Keratinocyte (primary cell): ENCODE measurements around the gene TESK1. TPM values are rescaled to one million over a fixed set of nuclear protein-coding genes. Genes with fewer than 3 reads are reported as not detected.

Source experiments
- DNase-seq: peaks from one replicate; pipeline ENCODE4 v3.0.0-alpha.2; 2011; ENCODE audit warnings: low read depth, missing footprints, low spot score
- FAIRE-seq: peaks from 2 replicates; lab custom pipeline; 2011; peaks lifted over from hg19 to GRCh38; lab: Jason Lieb, UNC
- H2AFZ ChIP-seq: 2 replicates; pipeline ENCODE4 v1.6.0; 2012; ENCODE audit warnings: low read length, control low read depth, inconsistent platforms; ENCODE audit not compliant: control insufficient read depth
- H3K27ac ChIP-seq: 2 replicates; pipeline ENCODE4 v1.5.1; 2011; ENCODE audit warnings: low read length; ENCODE audit not compliant: control insufficient read depth, insufficient read depth
- H3K27me3 ChIP-seq: 3 replicates; pipeline ENCODE4 v1.6.0; 2011; ENCODE audit warnings: low read length; ENCODE audit not compliant: control insufficient read depth, insufficient read depth; ENCODE audit errors: extremely low read depth
- H3K36me3 ChIP-seq, 2 experiments: 2 replicates in 1 of 2; 3 replicates in 1 of 2; pipeline ENCODE4 v1.5.1; 2011; ENCODE audit warnings: low read length in 2 of 2, mild to moderate bottlenecking in 1 of 2; ENCODE audit not compliant: control insufficient read depth in 2 of 2, insufficient read depth in 2 of 2; ENCODE audit errors: extremely low read depth in 1 of 2
- H3K4me1 ChIP-seq: 3 replicates; pipeline ENCODE4 v1.5.1; 2011; ENCODE audit warnings: low read length; ENCODE audit not compliant: control insufficient read depth, insufficient read depth; ENCODE audit errors: extremely low read depth
- H3K4me2 ChIP-seq: 3 replicates; pipeline ENCODE4 v1.6.0; 2011; ENCODE audit warnings: low read depth, low read length; ENCODE audit not compliant: control insufficient read depth, insufficient read depth; ENCODE audit errors: extremely low read depth
- H3K4me3 ChIP-seq, 3 experiments: fragments of 200-600 bp in 1 of 3; sonication (generic) in 1 of 3; 2 replicates in 2 of 3; 3 replicates in 1 of 3; pipeline ENCODE4 v1.5.1; 2011 to 2016; ENCODE audit warnings: low read length in 3 of 3, mild to moderate bottlenecking in 3 of 3, control low read depth in 2 of 3, inconsistent platforms in 1 of 3, low read depth in 1 of 3, mixed read lengths in 1 of 3, mixed run types in 1 of 3, moderate library complexity in 1 of 3; ENCODE audit not compliant: control insufficient read depth in 2 of 3, insufficient read depth in 2 of 3; ENCODE audit errors: extremely low read depth in 1 of 3
- H3K79me2 ChIP-seq: 2 replicates; pipeline ENCODE4 v1.6.0; 2012; ENCODE audit warnings: low read length; ENCODE audit not compliant: control insufficient read depth, insufficient read depth
- H3K9ac ChIP-seq: 3 replicates; pipeline ENCODE4 v1.6.0; 2011; ENCODE audit warnings: low read length; ENCODE audit not compliant: control insufficient read depth, insufficient read depth; ENCODE audit errors: extremely low read depth
- H3K9me1 ChIP-seq: 3 replicates; pipeline ENCODE4 v1.6.0; 2011; ENCODE audit warnings: low read length; ENCODE audit not compliant: control insufficient read depth, insufficient read depth; ENCODE audit errors: extremely low read depth
- H3K9me3 ChIP-seq: 2 replicates; pipeline ENCODE4 v1.5.1; 2012; ENCODE audit warnings: low read depth, low read length; ENCODE audit not compliant: control insufficient read depth
- H4K20me1 ChIP-seq: 3 replicates; pipeline ENCODE4 v1.6.0; 2011; ENCODE audit warnings: low read length; ENCODE audit not compliant: control insufficient read depth, insufficient read depth; ENCODE audit errors: extremely low read depth
- CTCF ChIP-seq, 3 experiments: IDR thresholded peaks in 1 of 3; conservative IDR thresholded peaks in 1 of 3; optimal IDR thresholded peaks in 1 of 3; 2 replicates in 2 of 3; 3 replicates in 1 of 3; pipeline versions ENCODE3 to v1.5.1; 2011; ENCODE audit warnings: low read length in 3 of 3, mild to moderate bottlenecking in 3 of 3, moderate library complexity in 2 of 3, control low read depth in 1 of 3, inconsistent platforms in 1 of 3; ENCODE audit not compliant: insufficient read depth in 2 of 3; ENCODE audit errors: extremely low read depth in 1 of 3
- EZH2 ChIP-seq: IDR thresholded peaks from one replicate; pipeline ENCODE4 v1.6.1; 2012; ENCODE audit warnings: inconsistent platforms, mild to moderate bottlenecking, low read length, moderate library complexity
- dilution Hi-C: fragments of 300-500 bp; cut with MboI; formaldehyde crosslinking; loops from one replicate; pipeline ENCODE4 v1.7.0; 2020; ENCODE audit warnings: low sequenced_read_pairs; ENCODE audit not compliant: extremely low pct_ligation_motif_present
- polyA plus RNA-seq, 5 experiments: library from polyadenylated mRNA; depleted of rRNA in 3 of 5; stranded (reverse) in 3 of 5; stranded (forward) in 1 of 5; unstranded in 1 of 5; fragments of >200 nt; gene quantifications; 1 replicate in 1 of 5; 2 replicates in 3 of 5; 3 replicates in 1 of 5; pipeline versions ENCODE4 v1.2.1 to v1.2.3, GENCODE V29; 2011 to 2012; ENCODE audit warnings: missing spikeins in 2 of 5, low read depth in 1 of 5, low replicate concordance in 1 of 5

The TESK1 gene
- polyA plus RNA-seq, 1 donor (not counting 4 experiments of a cell fraction or from before 2014, with no cell fraction given), result 11.2 TPM

- no peak overlapping the region for H3K4me3 ChIP-seq
- no peak for DNase-seq
- FAIRE-seq, result no peak
- no peaks in the 10 kb centered on the region for H3K36me3 ChIP-seq
- no peaks in the 10 kb centered on the region for H3K9me3 ChIP-seq
- no peaks in the 10 kb centered on the region for H3K79me2 ChIP-seq
- H3K27me3 ChIP-seq, result peaks cover 25% of the 10 kb centered on the region
- dilution Hi-C loops, result no loop called here
- H3K9ac ChIP-seq, result no peak overlapping the region
- no peak overlapping the region for H2AFZ ChIP-seq
- no peaks in the 10 kb centered on the region for H3K9me1 ChIP-seq
- H3K4me2 ChIP-seq, result no peak overlapping the region
- H4K20me1 ChIP-seq, result no peaks in the 10 kb centered on the region
- no peak for TF ChIP-seq CTCF (optimal IDR thresholded peaks at IDR 0.05 in 1 of 3, IDR thresholded peaks at IDR 0.05 in 1 of 3, conservative IDR thresholded peaks at IDR 0.05 in 1 of 3; ENCODE audit: extremely low read depth in 1 of 3, insufficient read depth in 2 of 3, low read length in 3 of 3)
- TF ChIP-seq EZH2, result no peak
- H3K27ac ChIP-seq, result no peak overlapping the region
- no peaks in the 10 kb centered on the region for H3K4me1 ChIP-seq
Observed at GRCh38 chr9:35618854-35619799, 14.1 kb downstream of the TESK1 start.

GRCh38 chr9:35619800-35620158 is 14.7 kb downstream of the TESK1 start:
- no peaks in the 10 kb centered on the region for H3K9me3 ChIP-seq
- no peak overlapping the region for H3K4me3 ChIP-seq
- no peaks in the 10 kb centered on the region for H3K4me1 ChIP-seq
- no peak overlapping the region for H3K27ac ChIP-seq
- H4K20me1 ChIP-seq, result no peaks in the 10 kb centered on the region
- no peaks in the 10 kb centered on the region for H3K36me3 ChIP-seq
- H3K79me2 ChIP-seq, result no peaks in the 10 kb centered on the region
- H3K9me1 ChIP-seq, result no peaks in the 10 kb centered on the region
- no peak for DNase-seq
- dilution Hi-C loops, result no loop called here
- FAIRE-seq, result no peak
- H3K27me3 ChIP-seq, result peaks cover 25% of the 10 kb centered on the region
- no peak overlapping the region for H3K9ac ChIP-seq
- TF ChIP-seq CTCF (optimal IDR thresholded peaks at IDR 0.05 in 1 of 3, IDR thresholded peaks at IDR 0.05 in 1 of 3, conservative IDR thresholded peaks at IDR 0.05 in 1 of 3; ENCODE audit: extremely low read depth in 1 of 3, insufficient read depth in 2 of 3, low read length in 3 of 3), result no peak
- TF ChIP-seq EZH2, result no peak
- H3K4me2 ChIP-seq, result no peak overlapping the region
- H2AFZ ChIP-seq, result no peak overlapping the region
